PFSK-1 (cell line): ENCODE data around the gene CSH1.

Source experiments
- FOXP2 ChIP-seq: optimal IDR thresholded peaks from 2 replicates; pipeline ENCODE3; 2011; ENCODE audit warnings: borderline replicate concordance, control low read depth, inconsistent platforms; ENCODE audit not compliant: insufficient read depth; ENCODE audit errors: extremely low read length, extremely low read depth
- POLR2AphosphoS5 ChIP-seq: IDR thresholded peaks from 2 replicates; pipeline ENCODE4 v1.6.1; 2012; ENCODE audit warnings: low read depth, mild to moderate bottlenecking, control low read depth, low read length, moderate library complexity
- SIN3A ChIP-seq: IDR thresholded peaks from 2 replicates; pipeline ENCODE4 v1.6.1; 2012; ENCODE audit warnings: mild to moderate bottlenecking, low read length, moderate library complexity, borderline replicate concordance; ENCODE audit not compliant: insufficient read depth
- TAF1 ChIP-seq: IDR thresholded peaks from 2 replicates; pipeline ENCODE4 v1.6.1; 2012; ENCODE audit warnings: low read length, control low read depth, borderline replicate concordance; ENCODE audit not compliant: insufficient read depth

DNA sequence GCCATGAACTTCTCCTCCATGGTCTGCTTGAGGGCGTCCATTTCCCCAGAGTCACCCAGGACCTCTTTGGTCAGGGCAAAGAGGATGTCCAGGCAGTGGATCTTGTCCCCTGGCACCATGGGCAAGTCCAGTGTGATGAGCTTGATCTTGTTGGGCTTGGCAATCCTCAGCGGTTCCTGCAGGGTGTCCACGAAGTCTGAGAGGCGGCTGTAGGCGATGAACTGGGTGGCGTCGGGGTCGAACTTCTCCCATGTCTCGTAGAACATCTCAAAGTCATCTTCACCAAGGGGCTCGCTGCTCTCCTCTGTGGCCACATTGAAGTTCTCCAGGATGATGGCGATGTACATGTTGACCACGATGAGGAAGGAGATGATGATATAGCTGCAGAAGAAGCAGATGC, 44.8 kb upstream of the CSH1 start:
- TF ChIP-seq POLR2AphosphoS5 (no peak), SIN3A (no peak), TAF1 (no peak), FOXP2 (no peak)
